ENCODE measurements around the gene ATP8B1. TPM values are rescaled to one million over a fixed set of nuclear protein-coding genes. Genes with fewer than 3 reads are reported as not detected.
"Not testable (repeated sequence)": the region's sequence is repeated elsewhere in the genome, so short reads cannot be mapped to it uniquely, and the experiment has no call there.

ATP8B1 gene
- total and polyA plus RNA-seq, 2 donors (not counting 3 experiments of a cell fraction or from before 2014, with no cell fraction given), result 49.3 to 100 TPM

- CTCF ChIA-PET, result no interaction called here
- Histone ChIP-seq H3K4me1 (ENCODE audit: control insufficient read depth, extremely low read depth, insufficient read depth, low read length) (no peaks in the 10 kb centered on the region), H3K79me2 (ENCODE audit: control insufficient read depth, insufficient read depth, low read length) (peaks cover 15% of the 10 kb centered on the region), H3K4me2 (ENCODE audit: insufficient read depth, low read length) (no peak overlapping the region), H3K36me3 (ENCODE audit: control insufficient read depth in 2 of 2, extremely low read depth in 1 of 2, insufficient read depth in 2 of 2, low read length in 2 of 2) (peaks cover 0 to 2% of the 10 kb centered on the region in 2 experiments), H3K4me3 (replicated peaks in 1 of 3; ENCODE audit: insufficient read depth in 1 of 3, low read depth in 1 of 3, low read length in 3 of 3) (no peak overlapping the region), H3K27me3 (ENCODE audit: control insufficient read depth in 2 of 2, insufficient read depth in 2 of 2, low read length in 2 of 2) (no peaks in the 10 kb centered on the region), H3K9me1 (replicated peaks; ENCODE audit: control insufficient read depth, extremely low read depth, insufficient read depth, low read length) (no peaks in the 10 kb centered on the region), H2AFZ (ENCODE audit: low read depth, low read length) (no peak overlapping the region), H3K9ac (replicated peaks; ENCODE audit: extremely low read depth, insufficient read depth, low read length) (no peak overlapping the region), H4K20me1 (replicated peaks; ENCODE audit: control insufficient read depth, extremely low read depth, insufficient read depth, low read length) (no peaks in the 10 kb centered on the region), H3K9me3 (replicated peaks; ENCODE audit: control insufficient read depth, insufficient read depth, low read length) (no peaks in the 10 kb centered on the region), H3K27ac (ENCODE audit: insufficient read depth, low read depth, low read length) (no peak overlapping the region)
- no peak for FAIRE-seq
- no peak for DNase-seq (ENCODE audit: low read depth, low spot score)
- BruUV-seq (replicated peaks), result no TSS peak
- dilution Hi-C loops (cut with MboI; ENCODE audit: extremely low pct_ligation_motif_present, low sequenced_read_pairs), result no loop called here
- POLR2A ChIA-PET, result no interaction called here
- TF ChIP-seq MAX (IDR thresholded peaks at IDR 0.05; ENCODE audit: insufficient read depth, insufficient read length), result no peak
- no peak for TF ChIP-seq POLR2A (IDR thresholded peaks at IDR 0.05; ENCODE audit: low read depth, low read length)
- TF ChIP-seq JUN (IDR thresholded peaks at IDR 0.05; ENCODE audit: borderline replicate concordance, insufficient read depth, insufficient read length, low read depth), result no peak
- no peak for TF ChIP-seq POLR2AphosphoS5 (IDR thresholded peaks at IDR 0.05; ENCODE audit: insufficient read depth, low read depth, low read length)
- no peak for TF ChIP-seq MYC (IDR thresholded peaks at IDR 0.05; ENCODE audit: low read depth, low read length)
- TF ChIP-seq CTCF (IDR thresholded peaks at IDR 0.05; ENCODE audit: extremely low read depth in 1 of 2, insufficient read depth in 1 of 2, low read depth in 1 of 2, low read length in 2 of 2), result no peak
- TF ChIP-seq GATA2 (IDR thresholded peaks at IDR 0.05; ENCODE audit: insufficient read depth, insufficient read length, low read depth, low read length), result no peak
- no peak for TF ChIP-seq FOS (IDR thresholded peaks at IDR 0.05; ENCODE audit: borderline replicate concordance, insufficient read depth, low read length)
- intact Hi-C loops (cut with micrococcal nuclease), result no loop called here
Observed at GRCh38 chr18:57737400-57738060, 65.6 kb downstream of the ATP8B1 start.

GRCh38 chr18:57735042-57735441, 68.1 kb downstream of the ATP8B1 start:
- BruUV-seq (replicated peaks), result not testable (repeated sequence)

More at GRCh38 chr18:57735042-57735441, 68.1 kb downstream of the ATP8B1 start:
- H3K4me3 ChIP-seq (replicated peaks in 1 of 3; ENCODE audit: insufficient read depth in 1 of 3, low read depth in 1 of 3, low read length in 3 of 3); H2AFZ ChIP-seq (ENCODE audit: low read depth, low read length); H3K36me3 ChIP-seq (ENCODE audit: control insufficient read depth in 2 of 2, extremely low read depth in 1 of 2, insufficient read depth in 2 of 2, low read length in 2 of 2); CTCF ChIA-PET; DNase-seq (ENCODE audit: low read depth, low spot score); H3K79me2 ChIP-seq (ENCODE audit: control insufficient read depth, insufficient read depth, low read length); H3K9me3 ChIP-seq (replicated peaks; ENCODE audit: control insufficient read depth, insufficient read depth, low read length); H3K27me3 ChIP-seq (ENCODE audit: control insufficient read depth in 2 of 2, insufficient read depth in 2 of 2, low read length in 2 of 2); H3K9me1 ChIP-seq (replicated peaks; ENCODE audit: control insufficient read depth, extremely low read depth, insufficient read depth, low read length); H3K4me1 ChIP-seq (ENCODE audit: control insufficient read depth, extremely low read depth, insufficient read depth, low read length); H3K9ac ChIP-seq (replicated peaks; ENCODE audit: extremely low read depth, insufficient read depth, low read length); POLR2A ChIA-PET; dilution Hi-C loops (cut with MboI; ENCODE audit: extremely low pct_ligation_motif_present, low sequenced_read_pairs); H4K20me1 ChIP-seq (replicated peaks; ENCODE audit: control insufficient read depth, extremely low read depth, insufficient read depth, low read length); H3K27ac ChIP-seq (ENCODE audit: insufficient read depth, low read depth, low read length); FAIRE-seq; H3K4me2 ChIP-seq (ENCODE audit: insufficient read depth, low read length); intact Hi-C loops (cut with micrococcal nuclease): not testable (repeated sequence)

All from endothelial cell of umbilical vein (primary cell).